GM10248 (cell line): ENCODE data around the gene IRF2.

Source experiments
- CTCF ChIA-PET: fragments of 300-600 bp; sonication (Branson Sonifier 250); formaldehyde crosslinking; extraction: SDS; loops from one replicate; lab custom pipeline; 2021; ENCODE audit warnings: antibody characterized with exemption; lab: Yijun Ruan, JAX
- POLR2A ChIA-PET: fragments of 350-650 bp; sonication (Branson Sonifier 250); formaldehyde crosslinking; extraction: SDS; loops from one replicate; lab custom pipeline; 2020; ENCODE audit warnings: antibody characterized with exemption; lab: Yijun Ruan, JAX
- DNase-seq: peaks from one replicate; pipeline ENCODE4 v3.0.0; 2012; ENCODE audit errors: extremely low spot score
- CTCF ChIP-seq: IDR thresholded peaks from 2 replicates; pipeline ENCODE4 v1.5.1; 2012; ENCODE audit warnings: mild to moderate bottlenecking, low read depth; ENCODE audit errors: extremely low read depth, missing control alignments, control extremely low read depth

IRF2 gene

DNA sequence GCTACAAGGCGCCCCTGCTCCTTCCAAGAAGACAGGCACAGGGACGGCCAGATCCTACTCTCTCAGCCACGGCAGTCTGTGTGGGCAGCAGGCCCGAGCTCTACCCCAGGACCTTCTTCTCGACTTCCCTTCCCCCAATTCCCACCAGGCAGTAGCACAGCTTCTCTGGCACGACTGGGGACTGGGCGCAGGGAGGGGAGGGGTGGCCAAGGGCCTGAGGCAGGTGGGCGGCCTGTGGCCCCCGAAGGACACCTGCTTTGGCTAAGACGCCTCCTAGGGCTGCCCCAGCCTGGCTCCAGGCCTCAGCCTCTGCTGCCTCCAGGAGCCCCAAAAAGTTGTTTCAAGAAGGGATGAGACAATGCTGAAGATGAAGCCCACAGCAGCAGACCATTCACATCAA lies 24.2 kb upstream of the IRF2 start:
- CTCF ChIA-PET: interaction anchor here (1.4 kb wide), 1 partner anchor 9 kb away, joined by 4 read pairs; no protein-coding TSS in a partner anchor
- POLR2A ChIA-PET: no interaction called here
- no peak for TF ChIP-seq CTCF
- DNase-seq: no peak

DNA sequence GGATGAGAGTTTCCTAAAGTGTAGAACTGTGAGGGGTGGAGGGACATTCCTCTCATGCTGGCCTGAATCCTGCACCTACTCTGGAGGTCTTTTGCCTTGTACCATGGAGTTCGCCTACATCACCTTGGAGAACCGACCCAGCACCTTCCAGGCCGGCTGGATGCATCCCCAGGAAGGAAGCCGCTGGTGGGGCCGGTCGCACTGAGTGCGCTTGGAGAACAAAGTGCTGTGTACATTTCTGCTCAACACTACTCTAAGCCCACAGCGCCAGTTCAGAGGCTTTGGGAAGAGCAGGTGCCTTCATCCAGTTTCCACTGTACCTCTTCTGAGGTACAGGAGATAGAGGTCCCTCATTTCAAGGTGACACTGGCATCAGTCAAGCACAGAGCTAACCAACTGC lies 15.4 kb upstream of the IRF2 start:
- ChIA-PET CTCF (interaction anchor here (0.9 to 3.0 kb wide), 4 partner anchors 9 to 23 kb away, joined by 3 to 19 read pairs (median 4); no protein-coding TSS in a partner anchor), POLR2A (no interaction called here)
- no peak for TF ChIP-seq CTCF
- DNase-seq: no peak

DNA sequence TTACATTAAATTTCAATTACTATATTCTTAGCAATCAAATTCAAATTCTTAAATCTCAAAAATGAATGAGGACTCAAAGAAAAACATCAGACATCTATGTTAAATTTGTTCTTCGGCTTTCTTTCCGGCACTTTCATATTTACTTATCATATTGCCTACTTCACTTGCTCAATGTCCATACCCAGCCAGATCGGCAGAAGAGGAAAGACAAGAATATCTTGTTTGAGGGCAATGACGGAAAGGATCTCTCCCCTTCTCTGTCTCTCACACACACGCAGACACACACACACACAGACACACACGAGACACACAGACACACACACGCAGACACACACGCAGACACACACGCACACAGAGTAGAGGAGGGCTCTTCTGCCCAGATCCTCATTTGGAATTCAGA lies 13.2 kb upstream of the IRF2 start:
- DNase-seq: no peak
- POLR2A ChIA-PET: no interaction called here
- TF ChIP-seq CTCF: no peak
- CTCF ChIA-PET: interaction anchor here (1.0 to 1.7 kb wide), 3 partner anchors 15 to 26 kb away, joined by 3 to 6 read pairs (median 3); no protein-coding TSS in a partner anchor

- ChIA-PET POLR2A (no interaction called here), CTCF (no interaction called here)
- no peak for DNase-seq
- TF ChIP-seq CTCF: no peak
These were observed 10.9 kb upstream of the IRF2 start for GRCh38 chr4:184485279-184485678.

DNA sequence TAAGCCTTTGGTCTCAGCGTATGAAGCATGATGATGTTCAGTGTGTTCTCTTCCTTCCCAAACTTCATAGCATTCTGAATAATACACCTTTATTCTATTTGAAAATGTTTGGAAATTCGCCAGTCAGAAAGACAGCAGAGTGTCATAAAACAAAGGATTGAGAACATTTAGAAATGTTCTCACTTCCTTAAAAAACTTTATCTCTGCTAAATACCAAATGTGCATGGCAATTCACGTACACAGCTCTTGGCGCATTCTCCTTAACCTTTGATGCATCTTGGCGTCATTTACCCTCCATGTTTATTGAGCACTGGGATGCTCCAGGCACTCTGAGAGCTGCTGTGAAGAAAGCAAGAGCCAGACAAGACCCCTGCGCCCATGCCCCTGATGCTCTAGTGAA lies 7.2 kb upstream of the IRF2 start:
- POLR2A ChIA-PET: no interaction called here

GRCh38 chr4:184479516-184479950 lies 5.2 kb upstream of the IRF2 start:
- CTCF ChIA-PET: interaction anchor here (1.5 kb wide), 1 partner anchor 11 kb away, joined by 3 read pairs; no protein-coding TSS in a partner anchor
- TF ChIP-seq CTCF: no peak
- POLR2A ChIA-PET: interaction anchor here (0.6 kb wide), 1 partner anchor 62 kb away, joined by 5 read pairs; no protein-coding TSS in a partner anchor
- DNase-seq: no peak

More for the DNA sequence above, 7.2 kb upstream of the IRF2 start:
- no peak for TF ChIP-seq CTCF
- DNase-seq: no peak
- CTCF ChIA-PET: interaction anchor here (1.1 kb wide), 1 partner anchor 13 kb away, joined by 3 read pairs; no protein-coding TSS in a partner anchor
